OCI-LY7 (cell line): ENCODE results near the gene ATP6V1E1.

Source experiments
- CTCF ChIP-seq: fragments of 200-600 bp; sonication (generic); conservative IDR thresholded peaks from 2 replicates; pipeline ENCODE4 v1.5.1; 2014; ENCODE audit warnings: mild to moderate bottlenecking, antibody characterized with exemption, low read length, moderate library complexity, mixed read lengths
- EZH2phosphoT487 ChIP-seq: fragments of 200-600 bp; sonication (generic); IDR thresholded peaks from 2 replicates; pipeline ENCODE4 v1.6.1; 2018; ENCODE audit warnings: low read depth, borderline replicate concordance, mild to moderate bottlenecking, mixed run types, antibody characterized with exemption, low read length, moderate library complexity, mixed read lengths

GRCh38 chr22:17590586-17590985 lies 38.0 kb downstream of the ATP6V1E1 start:
- TF ChIP-seq CTCF (no peak), EZH2phosphoT487 (no peak)
